ENCODE measurements around the gene IL37.

Gene IL37

DNA sequence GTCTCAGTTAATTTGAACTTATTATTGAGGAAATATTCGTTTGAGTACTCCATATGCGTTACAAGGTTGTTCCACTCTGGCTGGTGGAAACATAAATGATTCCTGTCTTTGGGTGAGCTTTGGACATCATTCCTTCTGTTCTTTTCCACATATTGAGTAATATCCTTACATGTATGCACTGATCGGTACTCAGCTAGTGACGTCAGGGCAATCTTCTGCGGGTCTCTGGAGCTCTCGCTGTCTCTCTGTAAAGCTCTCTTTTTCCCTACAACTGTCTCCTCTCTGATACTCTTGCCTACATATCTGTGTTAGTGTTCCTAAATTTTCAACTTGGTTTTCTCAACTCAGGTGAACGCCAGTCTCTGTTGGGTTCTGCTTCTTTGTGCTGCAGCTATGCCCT, 43.4 kb downstream of the IL37 start:
- POLR2A ChIA-PET, result no interaction called here
- CTCF ChIA-PET, result interaction anchor here (0.8 to 6.6 kb wide), 5 partner anchors 10 to 354 kb away, joined by 3 to 53 read pairs (median 6); no protein-coding TSS in a partner anchor
- no peak for TF ChIP-seq ZNF302 (tag by site-specific recombination; IDR thresholded peaks at IDR 0.05; ENCODE audit: low read depth)
- TF ChIP-seq ZNF112 (tag by site-specific recombination; IDR thresholded peaks at IDR 0.05), result no peak
- no peak for TF ChIP-seq ZNF266 (tag by site-specific recombination; IDR thresholded peaks at IDR 0.05; ENCODE audit: low read depth)
- no peak for TF ChIP-seq ZNF24 (tag by site-specific recombination; IDR thresholded peaks at IDR 0.05)
- TF ChIP-seq YY1 (tag by site-specific recombination; IDR thresholded peaks at IDR 0.05), result no peak
- no peak for TF ChIP-seq ZNF501 (tag by site-specific recombination; IDR thresholded peaks at IDR 0.05)
- TF ChIP-seq ZXDB (tag by site-specific recombination; IDR thresholded peaks at IDR 0.05), result no peak
- TF ChIP-seq ZNF148 (tag by site-specific recombination; IDR thresholded peaks at IDR 0.05; ENCODE audit: borderline replicate concordance), result no peak
- no peak for TF ChIP-seq ZNF140 (tag by site-specific recombination; IDR thresholded peaks at IDR 0.05)
- no peak for TF ChIP-seq ZNF341 (tag by site-specific recombination; IDR thresholded peaks at IDR 0.05; ENCODE audit: low read depth)
- TF ChIP-seq ZNF692 (tag by site-specific recombination; IDR thresholded peaks at IDR 0.05), result no peak
- Histone ChIP-seq H3K27ac (ENCODE audit: extremely low read depth, low read depth, low read length) (no peak overlapping the region), H3K36me3 (ENCODE audit: control insufficient read depth in 2 of 2, insufficient read depth in 1 of 2, low read length in 2 of 2) (no peaks in the 10 kb centered on the region), H3K4me3 (ENCODE audit: low read depth, low read length) (no peak overlapping the region), H3K4me1 (ENCODE audit: control insufficient read depth, insufficient read depth, low read length) (no peaks in the 10 kb centered on the region), H3K9me3 (ENCODE audit: control insufficient read depth, insufficient read depth, low read depth, low read length) (no peaks in the 10 kb centered on the region)

DNA sequence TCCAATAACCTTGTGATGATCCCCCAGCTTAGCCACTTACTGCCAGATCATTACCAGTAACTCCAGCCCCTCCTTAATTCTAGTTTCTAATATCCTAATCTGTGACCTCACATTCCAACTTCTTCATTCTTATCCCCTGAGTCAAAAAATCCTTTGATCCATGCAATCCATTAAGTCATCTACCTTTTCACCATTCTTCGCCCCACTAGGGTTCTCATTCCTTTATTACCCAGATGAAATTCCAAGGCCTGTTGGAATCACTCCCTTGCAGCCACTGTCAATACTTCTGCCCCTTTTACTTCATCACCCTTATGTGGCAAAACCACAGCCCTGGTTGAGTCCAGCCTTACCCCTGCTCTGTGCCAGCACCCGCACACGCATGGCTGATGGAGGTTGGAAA, 46.5 kb downstream of the IL37 start:
- CTCF ChIA-PET, result interaction anchor here (1.5 to 6.6 kb wide), 3 partner anchors 16 to 22 kb away, joined by 7 to 53 read pairs (median 48); no protein-coding TSS in a partner anchor
- POLR2A ChIA-PET, result no interaction called here
- H3K36me3 ChIP-seq (ENCODE audit: control insufficient read depth in 2 of 2, insufficient read depth in 1 of 2, low read length in 2 of 2), result no peaks in the 10 kb centered on the region
- no peaks in the 10 kb centered on the region for H3K4me1 ChIP-seq (ENCODE audit: control insufficient read depth, insufficient read depth, low read length)
- no peak overlapping the region for H3K4me3 ChIP-seq (ENCODE audit: low read depth, low read length)
- H3K9me3 ChIP-seq (ENCODE audit: control insufficient read depth, insufficient read depth, low read depth, low read length), result no peaks in the 10 kb centered on the region
- H3K27ac ChIP-seq (ENCODE audit: extremely low read depth, low read depth, low read length), result no peak overlapping the region
- TF ChIP-seq ZNF692 (tag by site-specific recombination; IDR thresholded peaks at IDR 0.05) (no peak), PRDM6 (tag by site-specific recombination; IDR thresholded peaks at IDR 0.05) (no peak), ZNF423 (tag by site-specific recombination; IDR thresholded peaks at IDR 0.05) (no peak), ZXDB (tag by site-specific recombination; IDR thresholded peaks at IDR 0.05) (no peak), GLI2 (tag by site-specific recombination; IDR thresholded peaks at IDR 0.05; ENCODE audit: borderline replicate concordance, low read depth) (no peak), ZNF335 (tag by site-specific recombination; conservative IDR thresholded peaks at IDR 0.05) (no peak), GLIS1 (tag by site-specific recombination; IDR thresholded peaks at IDR 0.05) (no peak), PBX3 (CRISPR knock-in tag; IDR thresholded peaks at IDR 0.05) (no peak), OVOL3 (tag by site-specific recombination; IDR thresholded peaks at IDR 0.05) (no peak), ZBTB8A (tag by site-specific recombination; IDR thresholded peaks at IDR 0.05) (no peak), ZNF555 (tag by site-specific recombination; conservative IDR thresholded peaks at IDR 0.05) (no peak), ZNF37A (tag by site-specific recombination; IDR thresholded peaks at IDR 0.05) (no peak), ZBTB7A (tag by site-specific recombination; IDR thresholded peaks at IDR 0.05; ENCODE audit: low read depth) (no peak), BCL11A (tag by site-specific recombination; IDR thresholded peaks at IDR 0.05; ENCODE audit: low read depth) (no peak), ZNF585B (tag by site-specific recombination; IDR thresholded peaks at IDR 0.05) (no peak)
- TF ChIP-seq, protein P1, sequence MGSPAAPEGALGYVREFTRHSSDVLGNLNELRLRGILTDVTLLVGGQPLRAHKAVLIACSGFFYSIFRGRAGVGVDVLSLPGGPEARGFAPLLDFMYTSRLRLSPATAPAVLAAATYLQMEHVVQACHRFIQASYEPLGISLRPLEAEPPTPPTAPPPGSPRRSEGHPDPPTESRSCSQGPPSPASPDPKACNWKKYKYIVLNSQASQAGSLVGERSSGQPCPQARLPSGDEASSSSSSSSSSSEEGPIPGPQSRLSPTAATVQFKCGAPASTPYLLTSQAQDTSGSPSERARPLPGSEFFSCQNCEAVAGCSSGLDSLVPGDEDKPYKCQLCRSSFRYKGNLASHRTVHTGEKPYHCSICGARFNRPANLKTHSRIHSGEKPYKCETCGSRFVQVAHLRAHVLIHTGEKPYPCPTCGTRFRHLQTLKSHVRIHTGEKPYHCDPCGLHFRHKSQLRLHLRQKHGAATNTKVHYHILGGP (tag by site-specific recombination; IDR thresholded peaks at IDR 0.05), result no peak
